ENCODE data around the gene PCBP1. TPM values are rescaled to one million over a fixed set of nuclear protein-coding genes. Genes with fewer than 3 reads are reported as not detected.

Gene PCBP1
- total and polyA plus RNA-seq, 2 experiments from 2014 or later, result 212 to 393 TPM

DNA sequence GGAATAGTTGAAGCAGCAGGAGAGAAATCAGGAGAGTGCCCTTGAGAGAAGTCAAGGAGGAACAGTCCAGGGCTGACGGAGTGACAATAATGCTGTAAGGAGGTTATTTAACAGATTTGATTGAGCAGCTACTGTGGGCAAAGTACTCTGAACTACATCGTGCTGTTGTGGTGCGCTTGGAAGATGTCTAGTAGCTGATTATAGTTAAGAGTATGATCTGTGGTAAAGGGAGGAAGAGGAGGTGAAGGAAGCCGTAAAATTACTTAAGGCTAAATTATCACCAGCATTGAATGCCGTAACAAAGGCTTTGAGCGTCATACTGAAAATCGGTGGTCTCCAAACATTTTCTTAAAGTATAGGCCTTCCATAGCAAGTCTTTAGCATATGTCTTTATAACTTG is 4.5 kb downstream of the PCBP1 start:
- H3F3A ChIP-seq (replicated peaks; ENCODE audit: low read depth), result peaks cover 29% of the 10 kb centered on the region
- H3K79me2 ChIP-seq (replicated peaks; ENCODE audit: insufficient read depth), result peaks cover 19% of the 10 kb centered on the region
- ATAC-seq, result no peak
- no peak overlapping the region for H3K4me2 ChIP-seq
- no peaks in the 10 kb centered on the region for H3K9me2 ChIP-seq (ENCODE audit: insufficient read depth)
- Mint-ChIP-seq H3K4me3 (no peak overlapping the region), H3K27ac (no peak overlapping the region), H3K4me1 (peaks cover 13% of the 10 kb centered on the region), H3K9me3 (peaks cover 11% of the 10 kb centered on the region), H3K36me3 (ENCODE audit: low read depth) (peaks cover 28% of the 10 kb centered on the region), H3K27me3 (ENCODE audit: insufficient read depth, low read depth, poor library complexity) (peaks cover 31% of the 10 kb centered on the region)
- H3K4me1 ChIP-seq (ENCODE audit: insufficient read depth), result peaks cover 6% of the 10 kb centered on the region
- peaks cover 6% of the 10 kb centered on the region; the same call in 1 of the 2 replicates for H3K36me3 ChIP-seq (ENCODE audit: insufficient read depth)
- no peak for DNase-seq (ENCODE audit: low spot score)
- H2AFZ ChIP-seq, result no peak overlapping the region
- no peaks in the 10 kb centered on the region for H3K27me3 ChIP-seq (ENCODE audit: insufficient read depth)
- 0 out of 2 replicates have a peak, but pooled peaks cover 5% of the 10 kb centered on the region for H4K20me1 ChIP-seq (replicated peaks; ENCODE audit: insufficient read depth)
- H3K27ac ChIP-seq (ENCODE audit: low read depth), result peak overlapping the region; percentile 100; the same call in 1 of the 2 replicates
- no peak overlapping the region for H3K4me3 ChIP-seq
- TF ChIP-seq ZNF331 (CRISPR knock-in tag; IDR thresholded peaks at IDR 0.05; ENCODE audit: low read depth) (no peak), ZNF114 (CRISPR knock-in tag; IDR thresholded peaks at IDR 0.05) (no peak), EZH2 (IDR thresholded peaks at IDR 0.05; ENCODE audit: low read depth, unreplicated experiment) (no peak), POLR2AphosphoS5 (IDR thresholded peaks at IDR 0.05; ENCODE audit: low read depth) (no peak), CREB1 (CRISPR knock-in tag; IDR thresholded peaks at IDR 0.05; ENCODE audit: low read depth) (no peak), EZH2phosphoT487 (IDR thresholded peaks at IDR 0.05; ENCODE audit: unreplicated experiment) (no peak), STAT1 (IDR thresholded peaks at IDR 0.05; ENCODE audit: unreplicated experiment) (no peak), JUNB (IDR thresholded peaks at IDR 0.05; ENCODE audit: unreplicated experiment) (no peak), NANOG (IDR thresholded peaks at IDR 0.05; ENCODE audit: borderline replicate concordance) (no peak)
- TF ChIP-seq, protein P1, sequence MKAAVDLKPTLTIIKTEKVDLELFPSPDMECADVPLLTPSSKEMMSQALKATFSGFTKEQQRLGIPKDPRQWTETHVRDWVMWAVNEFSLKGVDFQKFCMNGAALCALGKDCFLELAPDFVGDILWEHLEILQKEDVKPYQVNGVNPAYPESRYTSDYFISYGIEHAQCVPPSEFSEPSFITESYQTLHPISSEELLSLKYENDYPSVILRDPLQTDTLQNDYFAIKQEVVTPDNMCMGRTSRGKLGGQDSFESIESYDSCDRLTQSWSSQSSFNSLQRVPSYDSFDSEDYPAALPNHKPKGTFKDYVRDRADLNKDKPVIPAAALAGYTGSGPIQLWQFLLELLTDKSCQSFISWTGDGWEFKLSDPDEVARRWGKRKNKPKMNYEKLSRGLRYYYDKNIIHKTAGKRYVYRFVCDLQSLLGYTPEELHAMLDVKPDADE (IDR thresholded peaks at IDR 0.05), result no peak
- TF ChIP-seq, protein P2, sequence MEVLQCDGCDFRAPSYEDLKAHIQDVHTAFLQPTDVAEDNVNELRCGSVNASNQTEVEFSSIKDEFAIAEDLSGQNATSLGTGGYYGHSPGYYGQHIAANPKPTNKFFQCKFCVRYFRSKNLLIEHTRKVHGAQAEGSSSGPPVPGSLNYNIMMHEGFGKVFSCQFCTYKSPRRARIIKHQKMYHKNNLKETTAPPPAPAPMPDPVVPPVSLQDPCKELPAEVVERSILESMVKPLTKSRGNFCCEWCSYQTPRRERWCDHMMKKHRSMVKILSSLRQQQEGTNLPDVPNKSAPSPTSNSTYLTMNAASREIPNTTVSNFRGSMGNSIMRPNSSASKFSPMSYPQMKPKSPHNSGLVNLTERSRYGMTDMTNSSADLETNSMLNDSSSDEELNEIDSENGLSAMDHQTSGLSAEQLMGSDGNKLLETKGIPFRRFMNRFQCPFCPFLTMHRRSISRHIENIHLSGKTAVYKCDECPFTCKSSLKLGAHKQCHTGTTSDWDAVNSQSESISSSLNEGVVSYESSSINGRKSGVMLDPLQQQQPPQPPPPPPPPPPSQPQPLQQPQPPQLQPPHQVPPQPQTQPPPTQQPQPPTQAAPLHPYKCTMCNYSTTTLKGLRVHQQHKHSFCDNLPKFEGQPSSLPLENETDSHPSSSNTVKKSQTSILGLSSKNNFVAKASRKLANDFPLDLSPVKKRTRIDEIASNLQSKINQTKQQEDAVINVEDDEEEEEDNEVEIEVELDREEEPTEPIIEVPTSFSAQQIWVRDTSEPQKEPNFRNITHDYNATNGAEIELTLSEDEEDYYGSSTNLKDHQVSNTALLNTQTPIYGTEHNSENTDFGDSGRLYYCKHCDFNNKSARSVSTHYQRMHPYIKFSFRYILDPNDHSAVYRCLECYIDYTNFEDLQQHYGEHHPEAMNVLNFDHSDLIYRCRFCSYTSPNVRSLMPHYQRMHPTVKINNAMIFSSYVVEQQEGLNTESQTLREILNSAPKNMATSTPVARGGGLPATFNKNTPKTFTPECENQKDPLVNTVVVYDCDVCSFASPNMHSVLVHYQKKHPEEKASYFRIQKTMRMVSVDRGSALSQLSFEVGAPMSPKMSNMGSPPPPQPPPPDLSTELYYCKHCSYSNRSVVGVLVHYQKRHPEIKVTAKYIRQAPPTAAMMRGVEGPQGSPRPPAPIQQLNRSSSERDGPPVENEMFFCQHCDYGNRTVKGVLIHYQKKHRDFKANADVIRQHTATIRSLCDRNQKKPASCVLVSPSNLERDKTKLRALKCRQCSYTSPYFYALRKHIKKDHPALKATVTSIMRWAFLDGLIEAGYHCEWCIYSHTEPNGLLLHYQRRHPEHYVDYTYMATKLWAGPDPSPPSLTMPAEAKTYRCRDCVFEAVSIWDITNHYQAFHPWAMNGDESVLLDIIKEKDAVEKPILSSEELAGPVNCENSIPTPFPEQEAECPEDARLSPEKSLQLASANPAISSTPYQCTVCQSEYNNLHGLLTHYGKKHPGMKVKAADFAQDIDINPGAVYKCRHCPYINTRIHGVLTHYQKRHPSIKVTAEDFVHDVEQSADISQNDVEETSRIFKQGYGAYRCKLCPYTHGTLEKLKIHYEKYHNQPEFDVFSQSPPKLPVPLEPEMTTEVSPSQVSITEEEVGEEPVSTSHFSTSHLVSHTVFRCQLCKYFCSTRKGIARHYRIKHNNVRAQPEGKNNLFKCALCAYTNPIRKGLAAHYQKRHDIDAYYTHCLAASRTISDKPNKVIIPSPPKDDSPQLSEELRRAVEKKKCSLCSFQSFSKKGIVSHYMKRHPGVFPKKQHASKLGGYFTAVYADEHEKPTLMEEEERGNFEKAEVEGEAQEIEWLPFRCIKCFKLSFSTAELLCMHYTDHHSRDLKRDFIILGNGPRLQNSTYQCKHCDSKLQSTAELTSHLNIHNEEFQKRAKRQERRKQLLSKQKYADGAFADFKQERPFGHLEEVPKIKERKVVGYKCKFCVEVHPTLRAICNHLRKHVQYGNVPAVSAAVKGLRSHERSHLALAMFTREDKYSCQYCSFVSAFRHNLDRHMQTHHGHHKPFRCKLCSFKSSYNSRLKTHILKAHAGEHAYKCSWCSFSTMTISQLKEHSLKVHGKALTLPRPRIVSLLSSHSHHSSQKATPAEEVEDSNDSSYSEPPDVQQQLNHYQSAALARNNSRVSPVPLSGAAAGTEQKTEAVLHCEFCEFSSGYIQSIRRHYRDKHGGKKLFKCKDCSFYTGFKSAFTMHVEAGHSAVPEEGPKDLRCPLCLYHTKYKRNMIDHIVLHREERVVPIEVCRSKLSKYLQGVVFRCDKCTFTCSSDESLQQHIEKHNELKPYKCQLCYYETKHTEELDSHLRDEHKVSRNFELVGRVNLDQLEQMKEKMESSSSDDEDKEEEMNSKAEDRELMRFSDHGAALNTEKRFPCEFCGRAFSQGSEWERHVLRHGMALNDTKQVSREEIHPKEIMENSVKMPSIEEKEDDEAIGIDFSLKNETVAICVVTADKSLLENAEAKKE (CRISPR knock-in tag; IDR thresholded peaks at IDR 0.05), result no peak
- TF ChIP-seq, protein P3, sequence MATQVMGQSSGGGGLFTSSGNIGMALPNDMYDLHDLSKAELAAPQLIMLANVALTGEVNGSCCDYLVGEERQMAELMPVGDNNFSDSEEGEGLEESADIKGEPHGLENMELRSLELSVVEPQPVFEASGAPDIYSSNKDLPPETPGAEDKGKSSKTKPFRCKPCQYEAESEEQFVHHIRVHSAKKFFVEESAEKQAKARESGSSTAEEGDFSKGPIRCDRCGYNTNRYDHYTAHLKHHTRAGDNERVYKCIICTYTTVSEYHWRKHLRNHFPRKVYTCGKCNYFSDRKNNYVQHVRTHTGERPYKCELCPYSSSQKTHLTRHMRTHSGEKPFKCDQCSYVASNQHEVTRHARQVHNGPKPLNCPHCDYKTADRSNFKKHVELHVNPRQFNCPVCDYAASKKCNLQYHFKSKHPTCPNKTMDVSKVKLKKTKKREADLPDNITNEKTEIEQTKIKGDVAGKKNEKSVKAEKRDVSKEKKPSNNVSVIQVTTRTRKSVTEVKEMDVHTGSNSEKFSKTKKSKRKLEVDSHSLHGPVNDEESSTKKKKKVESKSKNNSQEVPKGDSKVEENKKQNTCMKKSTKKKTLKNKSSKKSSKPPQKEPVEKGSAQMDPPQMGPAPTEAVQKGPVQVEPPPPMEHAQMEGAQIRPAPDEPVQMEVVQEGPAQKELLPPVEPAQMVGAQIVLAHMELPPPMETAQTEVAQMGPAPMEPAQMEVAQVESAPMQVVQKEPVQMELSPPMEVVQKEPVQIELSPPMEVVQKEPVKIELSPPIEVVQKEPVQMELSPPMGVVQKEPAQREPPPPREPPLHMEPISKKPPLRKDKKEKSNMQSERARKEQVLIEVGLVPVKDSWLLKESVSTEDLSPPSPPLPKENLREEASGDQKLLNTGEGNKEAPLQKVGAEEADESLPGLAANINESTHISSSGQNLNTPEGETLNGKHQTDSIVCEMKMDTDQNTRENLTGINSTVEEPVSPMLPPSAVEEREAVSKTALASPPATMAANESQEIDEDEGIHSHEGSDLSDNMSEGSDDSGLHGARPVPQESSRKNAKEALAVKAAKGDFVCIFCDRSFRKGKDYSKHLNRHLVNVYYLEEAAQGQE (IDR thresholded peaks at IDR 0.05; ENCODE audit: unreplicated experiment), result no peak
- TF ChIP-seq, protein P4, sequence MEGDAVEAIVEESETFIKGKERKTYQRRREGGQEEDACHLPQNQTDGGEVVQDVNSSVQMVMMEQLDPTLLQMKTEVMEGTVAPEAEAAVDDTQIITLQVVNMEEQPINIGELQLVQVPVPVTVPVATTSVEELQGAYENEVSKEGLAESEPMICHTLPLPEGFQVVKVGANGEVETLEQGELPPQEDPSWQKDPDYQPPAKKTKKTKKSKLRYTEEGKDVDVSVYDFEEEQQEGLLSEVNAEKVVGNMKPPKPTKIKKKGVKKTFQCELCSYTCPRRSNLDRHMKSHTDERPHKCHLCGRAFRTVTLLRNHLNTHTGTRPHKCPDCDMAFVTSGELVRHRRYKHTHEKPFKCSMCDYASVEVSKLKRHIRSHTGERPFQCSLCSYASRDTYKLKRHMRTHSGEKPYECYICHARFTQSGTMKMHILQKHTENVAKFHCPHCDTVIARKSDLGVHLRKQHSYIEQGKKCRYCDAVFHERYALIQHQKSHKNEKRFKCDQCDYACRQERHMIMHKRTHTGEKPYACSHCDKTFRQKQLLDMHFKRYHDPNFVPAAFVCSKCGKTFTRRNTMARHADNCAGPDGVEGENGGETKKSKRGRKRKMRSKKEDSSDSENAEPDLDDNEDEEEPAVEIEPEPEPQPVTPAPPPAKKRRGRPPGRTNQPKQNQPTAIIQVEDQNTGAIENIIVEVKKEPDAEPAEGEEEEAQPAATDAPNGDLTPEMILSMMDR (conservative IDR thresholded peaks at IDR 0.05; ENCODE audit: low read depth in 2 of 2), result no peak
